ENCODE measurements around the gene PDLIM1. TPM values are rescaled to one million over a fixed set of nuclear protein-coding genes. Genes with fewer than 3 reads are reported as not detected.

Gene PDLIM1
- 405 TPM for total RNA-seq

- peak; percentile 78 for DNase-seq (ENCODE audit: low spot score)
Observed at GRCh38 chr10:95290461-95291364, at the start of gene PDLIM1. PDLIM1 (minus strand) TSS chr10:95291003; CDS start chr10:95290915, 88 bp downstream.

GRCh38 chr10:95339863-95340262 lies 49.1 kb upstream of the PDLIM1 start:
- DNase-seq (ENCODE audit: low spot score) = no peak

- no peak for DNase-seq (ENCODE audit: low spot score)
Observed at GRCh38 chr10:95337423-95338160, 46.8 kb upstream of the PDLIM1 start.

GRCh38 chr10:95336702-95337101 lies 45.9 kb upstream of the PDLIM1 start:
- DNase-seq (ENCODE audit: low spot score) = no peak

- DNase-seq (ENCODE audit: low spot score) = no peak
Observed at GRCh38 chr10:95335933-95336699, 45.3 kb upstream of the PDLIM1 start.

- no peak for DNase-seq (ENCODE audit: low spot score)
Observed at GRCh38 chr10:95334805-95335144, 44.0 kb upstream of the PDLIM1 start.

- peak; percentile 79 for DNase-seq (ENCODE audit: low spot score)
Observed at GRCh38 chr10:95333997-95334804, 43.4 kb upstream of the PDLIM1 start.

- no peak for DNase-seq (ENCODE audit: low spot score)
Observed at GRCh38 chr10:95332666-95333249, 42.0 kb upstream of the PDLIM1 start.

- no peak for DNase-seq (ENCODE audit: low spot score)
Observed at GRCh38 chr10:95331596-95332130, 40.9 kb upstream of the PDLIM1 start.

GRCh38 chr10:95330966-95331453 lies 40.2 kb upstream of the PDLIM1 start:
- no peak for DNase-seq (ENCODE audit: low spot score)

- DNase-seq (ENCODE audit: low spot score) = no peak
Observed at GRCh38 chr10:95329296-95329695, 38.5 kb upstream of the PDLIM1 start.

GRCh38 chr10:95328013-95328412 lies 37.2 kb upstream of the PDLIM1 start:
- DNase-seq (ENCODE audit: low spot score) = no peak

GRCh38 chr10:95327367-95327766 lies 36.6 kb upstream of the PDLIM1 start:
- DNase-seq (ENCODE audit: low spot score) = no peak

- DNase-seq (ENCODE audit: low spot score) = no peak
Observed at GRCh38 chr10:95326396-95326795, 35.6 kb upstream of the PDLIM1 start.

GRCh38 chr10:95325863-95326262 lies 35.1 kb upstream of the PDLIM1 start:
- no peak for DNase-seq (ENCODE audit: low spot score)

GRCh38 chr10:95324436-95325268 lies 33.8 kb upstream of the PDLIM1 start:
- no peak for DNase-seq (ENCODE audit: low spot score)

GRCh38 chr10:95321554-95322301 lies 30.9 kb upstream of the PDLIM1 start:
- DNase-seq (ENCODE audit: low spot score) = no peak

- DNase-seq (ENCODE audit: low spot score) = no peak
Observed at GRCh38 chr10:95319239-95319638, 28.4 kb upstream of the PDLIM1 start.

GRCh38 chr10:95315509-95315908 lies 24.7 kb upstream of the PDLIM1 start:
- DNase-seq (ENCODE audit: low spot score) = no peak

Data from ureter (tissue), 1 donor.